A673 (cell line): ENCODE results near the gene R3HDM4. TPM values are rescaled to one million over a fixed set of nuclear protein-coding genes. Genes with fewer than 3 reads are reported as not detected.

Experiments
- BruUV-seq: library from RNA; stranded (reverse); fragments of 400-500 nt; replicated peaks from 2 replicates; lab custom pipeline; 2021; lab: Mats Ljungman, UMichigan
- CTCF ChIA-PET: fragments of 300-600 bp; sonication (Branson Sonifier 250); formaldehyde crosslinking; loops from one replicate; lab custom pipeline; 2022; ENCODE audit warnings: antibody characterized with exemption; lab: Charles Lee
- POLR2A ChIA-PET: fragments of 300-600 bp; sonication (Branson Sonifier 250); formaldehyde crosslinking; loops from one replicate; lab custom pipeline; 2022; ENCODE audit warnings: antibody characterized with exemption; ENCODE audit not compliant: low non-redundant PET; lab: Charles Lee
- DNase-seq: peaks from one replicate; pipeline ENCODE4 v3.0.0-alpha.2; 2015; ENCODE audit warnings: low spot score
- H3K27ac ChIP-seq: fragments of 200-600 bp; sonication (generic); 2 replicates; pipeline ENCODE4 v1.5.1; 2016; ENCODE audit warnings: mixed run types, low read depth, mild to moderate bottlenecking, mixed read lengths, antibody characterized with exemption, low read length; ENCODE audit not compliant: poor library complexity, severe bottlenecking
- H3K27me3 ChIP-seq: fragments of 200-600 bp; sonication (generic); replicated peaks from 2 replicates; pipeline ENCODE4 v1.6.1; 2017; ENCODE audit warnings: mixed run types, low read depth, mild to moderate bottlenecking, mixed read lengths, antibody characterized with exemption, low read length; ENCODE audit not compliant: insufficient read depth, poor library complexity
- H3K36me3 ChIP-seq: fragments of 200-600 bp; sonication (generic); 2 replicates; pipeline ENCODE4 v1.6.1; 2016; ENCODE audit warnings: mixed run types, mild to moderate bottlenecking, mixed read lengths, antibody characterized with exemption, low read length; ENCODE audit not compliant: insufficient read depth, poor library complexity, severe bottlenecking
- H3K4me1 ChIP-seq: fragments of 200-600 bp; sonication (generic); 2 replicates; pipeline ENCODE4 v1.6.1; 2017; ENCODE audit warnings: mixed run types, mild to moderate bottlenecking, mixed read lengths, antibody characterized with exemption, low read length; ENCODE audit not compliant: insufficient read depth, poor library complexity, severe bottlenecking
- H3K4me3 ChIP-seq: fragments of 200-600 bp; sonication (generic); 2 replicates; pipeline ENCODE4 v1.5.1; 2016; ENCODE audit warnings: low read depth, mixed run types, mild to moderate bottlenecking, mixed read lengths, low read length; ENCODE audit not compliant: poor library complexity, severe bottlenecking
- H3K9me3 ChIP-seq: fragments of 200-600 bp; sonication (generic); 2 replicates; pipeline ENCODE4 v1.6.1; 2016; ENCODE audit warnings: mixed run types, low read depth, mild to moderate bottlenecking, mixed read lengths, antibody characterized with exemption, low read length; ENCODE audit not compliant: poor library complexity, severe bottlenecking
- CTCF ChIP-seq: fragments of 300-800, 200-600 bp; sonication (generic); conservative IDR thresholded peaks from 2 replicates; pipeline ENCODE4 v1.5.1; 2017; ENCODE audit warnings: low read depth, mild to moderate bottlenecking, antibody characterized with exemption, low read length, moderate library complexity, mixed read lengths
- EZH2 ChIP-seq: fragments of 200-600 bp; sonication (generic); IDR thresholded peaks from 2 replicates; pipeline ENCODE4 v1.6.1; 2017; ENCODE audit warnings: borderline replicate concordance, low read depth, mild to moderate bottlenecking, mixed read lengths, antibody characterized with exemption, low read length; ENCODE audit not compliant: poor library complexity, severe bottlenecking
- intact Hi-C: fragments of 100-400 bp; cut with micrococcal nuclease; formaldehyde crosslinking; loops from one replicate; pipeline ENCODE4 v1.10.0; 2022; ENCODE audit not compliant: unreplicated experiment
- total RNA-seq: library from RNA; stranded (reverse); gene quantifications from 2 replicates; pipeline ENCODE4 v1.2.3, GENCODE V29; 2021

R3HDM4 gene
- total RNA-seq, 1 experiment from 2014 or later, result 39.3 TPM

GRCh38 chr19:887599-887998, 25.4 kb downstream of the R3HDM4 start:
- H3K27ac ChIP-seq, result no peak overlapping the region
- TF ChIP-seq CTCF (no peak), EZH2 (no peak)
- peaks cover 37% of the 10 kb centered on the region for H3K36me3 ChIP-seq
- CTCF ChIA-PET, result no interaction called here
- no TSS peak for BruUV-seq
- POLR2A ChIA-PET, result no interaction called here
- H3K27me3 ChIP-seq, result no peaks in the 10 kb centered on the region
- intact Hi-C loops, result no loop called here
- no peaks in the 10 kb centered on the region for H3K9me3 ChIP-seq
- no peak overlapping the region for H3K4me3 ChIP-seq
- H3K4me1 ChIP-seq, result no peaks in the 10 kb centered on the region
- DNase-seq, result no peak

GRCh38 chr19:887072-887471, 25.9 kb downstream of the R3HDM4 start:
- no peak for TF ChIP-seq EZH2
- DNase-seq, result no peak
- H3K27ac ChIP-seq, result no peak overlapping the region
- no peaks in the 10 kb centered on the region for H3K27me3 ChIP-seq
- no peaks in the 10 kb centered on the region for H3K4me1 ChIP-seq
- CTCF ChIA-PET, result no interaction called here
- no peaks in the 10 kb centered on the region for H3K9me3 ChIP-seq
- H3K36me3 ChIP-seq, result peaks cover 41% of the 10 kb centered on the region
- intact Hi-C loops, result no loop called here
- BruUV-seq, result no TSS peak
- H3K4me3 ChIP-seq, result no peak overlapping the region
- POLR2A ChIA-PET, result no interaction called here

- intact Hi-C loops, result no loop called here
- Histone ChIP-seq H3K27ac (no peak overlapping the region), H3K9me3 (no peaks in the 10 kb centered on the region), H3K4me3 (no peak overlapping the region), H3K27me3 (no peaks in the 10 kb centered on the region), H3K4me1 (no peaks in the 10 kb centered on the region), H3K36me3 (peaks cover 48% of the 10 kb centered on the region)
- ChIA-PET CTCF (no interaction called here), POLR2A (no interaction called here)
- TF ChIP-seq EZH2, result no peak
- no peak for TF ChIP-seq CTCF
- BruUV-seq, result no TSS peak
- no peak for DNase-seq
Measured at GRCh38 chr19:885536-886224, 27.3 kb downstream of the R3HDM4 start.

DNA sequence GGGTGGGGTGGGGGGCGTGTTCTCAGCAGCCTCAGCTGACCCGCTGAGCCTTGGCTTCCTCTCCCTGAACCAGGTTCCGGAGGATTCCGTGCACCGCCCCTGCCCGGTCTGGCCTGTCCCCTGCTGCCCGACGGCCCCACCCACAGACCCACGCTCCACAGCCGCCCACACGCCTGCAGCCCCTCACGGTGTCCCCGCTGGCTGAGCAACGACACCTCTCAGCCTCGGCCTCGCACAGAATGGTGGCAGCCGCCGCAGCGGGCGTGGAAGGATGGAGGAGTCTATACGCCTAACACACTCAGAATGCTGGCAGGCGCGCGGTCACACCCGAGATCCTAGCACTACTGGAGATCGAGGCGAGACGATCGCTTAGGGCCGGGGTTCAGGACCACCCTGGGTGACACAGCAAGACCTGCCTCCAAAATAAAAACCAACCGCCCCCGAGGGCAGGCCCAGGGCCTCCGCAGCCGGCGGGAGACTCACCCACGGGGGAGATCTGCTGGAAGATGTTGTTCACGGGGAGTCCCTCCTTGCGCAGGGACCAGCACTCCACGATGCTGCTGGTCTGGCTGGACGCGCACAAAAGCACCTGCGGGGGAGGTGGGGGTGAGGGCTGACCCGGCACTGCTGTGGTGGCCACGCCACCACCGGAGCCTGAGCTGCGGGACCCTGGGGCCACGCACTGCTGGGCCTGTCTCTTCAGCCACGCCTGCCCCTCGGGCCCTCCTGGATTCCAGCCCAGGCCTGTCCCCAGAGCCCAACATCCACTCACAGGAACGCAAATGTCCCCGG, 28.4 kb downstream of the R3HDM4 start:
- intact Hi-C loops, result no loop called here
- BruUV-seq, result no TSS peak
- H3K4me3 ChIP-seq, result no peak overlapping the region
- no peak overlapping the region for H3K27ac ChIP-seq
- POLR2A ChIA-PET, result no interaction called here
- CTCF ChIA-PET, result no interaction called here
- no peaks in the 10 kb centered on the region for H3K4me1 ChIP-seq
- H3K36me3 ChIP-seq, result peaks cover 45% of the 10 kb centered on the region
- H3K27me3 ChIP-seq, result no peaks in the 10 kb centered on the region
- H3K9me3 ChIP-seq, result no peaks in the 10 kb centered on the region
- DNase-seq, result no peak
- no peak for TF ChIP-seq CTCF
- no peak for TF ChIP-seq EZH2
